Endothelial cell of umbilical vein (primary cell): ENCODE results near the gene MBTPS1.

ENCODE experiments used
- EZH2 ChIP-seq: IDR thresholded peaks from 2 replicates; pipeline ENCODE4 v1.6.1; 2012; ENCODE audit warnings: borderline replicate concordance, low read depth, mild to moderate bottlenecking, moderate library complexity, low read length, inconsistent platforms; ENCODE audit not compliant: severe bottlenecking
- FOS ChIP-seq: IDR thresholded peaks from 2 replicates; pipeline ENCODE4 v1.6.1; 2011; ENCODE audit warnings: mild to moderate bottlenecking, low read length, moderate library complexity, borderline replicate concordance; ENCODE audit not compliant: insufficient read depth
- GATA2 ChIP-seq: IDR thresholded peaks from 2 replicates; pipeline ENCODE4 v1.7.0; 2011; ENCODE audit warnings: low read depth, mild to moderate bottlenecking, moderate library complexity, mixed read lengths, low read length; ENCODE audit not compliant: insufficient read length, insufficient read depth
- JUN ChIP-seq: IDR thresholded peaks from 2 replicates; pipeline ENCODE4 v1.6.1; 2011; ENCODE audit warnings: borderline replicate concordance, low read depth; ENCODE audit not compliant: insufficient read length, insufficient read depth
- MYC ChIP-seq: IDR thresholded peaks from one replicate; pipeline ENCODE4 v1.6.1; 2011; ENCODE audit warnings: mild to moderate bottlenecking, low read depth, low read length
- POLR2A ChIP-seq: IDR thresholded peaks from 2 replicates; pipeline ENCODE4 v1.6.1; 2012; ENCODE audit warnings: low read depth, mild to moderate bottlenecking, control low read depth, low read length
- POLR2AphosphoS5 ChIP-seq: IDR thresholded peaks from 2 replicates; pipeline ENCODE4 v1.6.1; 2012; ENCODE audit warnings: low read depth, mild to moderate bottlenecking, control low read depth, low read length, moderate library complexity; ENCODE audit not compliant: insufficient read depth
- TF ChIP-seq, protein P1 (sequence below), 2 donors: IDR thresholded peaks; 1 replicate in 1 of 2; 2 replicates in 1 of 2; pipeline ENCODE4 v1.5.1; 2011; ENCODE audit warnings: low read length in 2 of 2, mild to moderate bottlenecking in 2 of 2, moderate library complexity in 2 of 2, control low read depth in 1 of 2, inconsistent platforms in 1 of 2, low read depth in 1 of 2; ENCODE audit not compliant: insufficient read depth in 1 of 2; ENCODE audit errors: extremely low read depth in 1 of 2
- TF ChIP-seq, protein P2 (sequence below): IDR thresholded peaks from 2 replicates; pipeline ENCODE4 v1.6.1; 2011; ENCODE audit not compliant: insufficient read depth, insufficient read length

DNA sequence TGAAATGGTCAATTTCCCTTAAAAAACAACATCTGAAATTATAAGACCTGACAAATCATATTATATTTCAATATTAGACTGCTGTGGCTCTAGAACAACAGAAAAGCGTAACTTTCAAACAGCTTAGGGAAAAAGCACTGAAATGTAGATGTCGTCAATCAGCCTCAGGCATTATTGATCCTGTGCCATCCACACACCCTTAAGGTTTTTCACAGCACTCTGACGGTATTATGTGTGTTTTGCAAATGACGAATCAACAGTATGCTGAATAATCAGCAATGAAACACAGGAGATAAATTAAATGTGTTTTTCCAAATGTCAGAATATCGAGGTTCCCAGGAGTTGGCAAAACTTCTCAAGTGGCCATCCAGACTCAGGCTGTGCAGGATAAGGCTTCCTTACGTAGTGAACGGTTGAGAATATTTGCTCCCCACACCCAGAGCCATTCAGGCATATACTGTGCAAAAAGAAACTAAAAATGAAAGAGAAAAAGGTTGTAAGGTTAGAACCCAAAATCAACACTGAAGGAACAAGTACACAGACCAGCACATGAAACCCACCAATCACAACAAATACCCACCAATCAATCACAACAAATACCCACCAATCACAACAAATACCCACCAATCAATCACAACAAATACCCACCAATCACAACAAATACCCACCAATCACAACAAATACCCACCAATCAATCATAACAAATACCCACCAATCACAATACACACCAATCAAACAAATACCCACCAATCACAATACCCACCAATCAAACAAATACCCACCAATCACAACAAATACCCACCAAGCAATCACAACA is 7.7 kb upstream of the MBTPS1 start:
- TF ChIP-seq POLR2A (no peak), POLR2AphosphoS5 (no peak), EZH2 (no peak), MYC (no peak), GATA2 (no peak), JUN (no peak), FOS (no peak)
- TF ChIP-seq, protein P1, sequence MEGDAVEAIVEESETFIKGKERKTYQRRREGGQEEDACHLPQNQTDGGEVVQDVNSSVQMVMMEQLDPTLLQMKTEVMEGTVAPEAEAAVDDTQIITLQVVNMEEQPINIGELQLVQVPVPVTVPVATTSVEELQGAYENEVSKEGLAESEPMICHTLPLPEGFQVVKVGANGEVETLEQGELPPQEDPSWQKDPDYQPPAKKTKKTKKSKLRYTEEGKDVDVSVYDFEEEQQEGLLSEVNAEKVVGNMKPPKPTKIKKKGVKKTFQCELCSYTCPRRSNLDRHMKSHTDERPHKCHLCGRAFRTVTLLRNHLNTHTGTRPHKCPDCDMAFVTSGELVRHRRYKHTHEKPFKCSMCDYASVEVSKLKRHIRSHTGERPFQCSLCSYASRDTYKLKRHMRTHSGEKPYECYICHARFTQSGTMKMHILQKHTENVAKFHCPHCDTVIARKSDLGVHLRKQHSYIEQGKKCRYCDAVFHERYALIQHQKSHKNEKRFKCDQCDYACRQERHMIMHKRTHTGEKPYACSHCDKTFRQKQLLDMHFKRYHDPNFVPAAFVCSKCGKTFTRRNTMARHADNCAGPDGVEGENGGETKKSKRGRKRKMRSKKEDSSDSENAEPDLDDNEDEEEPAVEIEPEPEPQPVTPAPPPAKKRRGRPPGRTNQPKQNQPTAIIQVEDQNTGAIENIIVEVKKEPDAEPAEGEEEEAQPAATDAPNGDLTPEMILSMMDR (IDR thresholded peaks at IDR 0.05; ENCODE audit: extremely low read depth in 1 of 2, insufficient read depth in 1 of 2, low read depth in 1 of 2, low read length in 2 of 2) = no peak
- TF ChIP-seq, protein P2, sequence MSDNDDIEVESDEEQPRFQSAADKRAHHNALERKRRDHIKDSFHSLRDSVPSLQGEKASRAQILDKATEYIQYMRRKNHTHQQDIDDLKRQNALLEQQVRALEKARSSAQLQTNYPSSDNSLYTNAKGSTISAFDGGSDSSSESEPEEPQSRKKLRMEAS = no peak
